NB4 (cell line): ENCODE measurements around the gene TCTN1.

Experiments used
- POLR2A ChIP-seq: IDR thresholded peaks from 2 replicates; pipeline ENCODE4 v1.6.1; 2011; ENCODE audit warnings: mild to moderate bottlenecking; ENCODE audit not compliant: insufficient read length; ENCODE audit errors: extremely low read depth
- TF ChIP-seq, protein P1 (sequence below): IDR thresholded peaks from one replicate; pipeline ENCODE4 v1.5.1; 2012; ENCODE audit warnings: low read depth, low read length
- TF ChIP-seq, protein P2 (sequence below): IDR thresholded peaks from 2 replicates; pipeline ENCODE4 v1.6.1; 2011; ENCODE audit warnings: low read depth, low read length

DNA sequence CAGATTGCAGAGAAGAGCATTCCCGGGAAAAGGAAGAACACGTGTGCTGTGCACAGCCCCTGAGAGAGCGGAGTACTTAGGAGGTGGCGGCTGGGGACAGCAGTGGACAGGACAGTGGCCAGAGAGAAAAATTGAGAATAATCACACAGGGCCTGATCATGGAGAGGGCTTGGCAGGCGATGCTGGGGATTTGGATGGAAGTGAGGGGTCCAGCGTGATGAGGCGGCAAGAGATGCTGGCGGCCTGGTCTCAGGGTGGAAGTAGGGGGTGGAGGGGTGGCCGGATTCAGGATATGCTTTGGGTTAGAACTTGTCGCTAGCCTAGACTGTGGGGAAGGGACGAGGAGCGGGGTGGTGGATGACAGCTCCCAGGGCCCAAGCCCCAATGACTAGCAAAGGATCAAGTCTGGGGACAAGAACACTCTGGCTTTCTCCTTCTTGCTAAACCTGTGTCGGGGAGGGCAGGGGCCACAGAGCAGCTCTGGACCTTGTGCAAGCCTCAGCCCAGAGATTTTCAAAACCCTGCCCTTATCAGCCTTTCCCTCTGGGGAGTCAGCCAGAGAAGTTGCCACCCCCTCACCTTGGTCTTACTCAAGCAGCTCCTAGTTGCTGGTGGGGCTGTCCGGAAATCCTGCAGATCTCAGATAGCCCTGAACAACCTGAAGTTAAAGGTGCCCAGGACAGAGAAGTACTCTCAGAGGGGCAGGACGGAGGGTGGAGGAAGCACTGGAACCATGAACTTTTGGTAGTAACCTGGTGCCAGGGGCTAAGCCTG, 73.7 kb downstream of the TCTN1 start:
- TF ChIP-seq, protein P1, sequence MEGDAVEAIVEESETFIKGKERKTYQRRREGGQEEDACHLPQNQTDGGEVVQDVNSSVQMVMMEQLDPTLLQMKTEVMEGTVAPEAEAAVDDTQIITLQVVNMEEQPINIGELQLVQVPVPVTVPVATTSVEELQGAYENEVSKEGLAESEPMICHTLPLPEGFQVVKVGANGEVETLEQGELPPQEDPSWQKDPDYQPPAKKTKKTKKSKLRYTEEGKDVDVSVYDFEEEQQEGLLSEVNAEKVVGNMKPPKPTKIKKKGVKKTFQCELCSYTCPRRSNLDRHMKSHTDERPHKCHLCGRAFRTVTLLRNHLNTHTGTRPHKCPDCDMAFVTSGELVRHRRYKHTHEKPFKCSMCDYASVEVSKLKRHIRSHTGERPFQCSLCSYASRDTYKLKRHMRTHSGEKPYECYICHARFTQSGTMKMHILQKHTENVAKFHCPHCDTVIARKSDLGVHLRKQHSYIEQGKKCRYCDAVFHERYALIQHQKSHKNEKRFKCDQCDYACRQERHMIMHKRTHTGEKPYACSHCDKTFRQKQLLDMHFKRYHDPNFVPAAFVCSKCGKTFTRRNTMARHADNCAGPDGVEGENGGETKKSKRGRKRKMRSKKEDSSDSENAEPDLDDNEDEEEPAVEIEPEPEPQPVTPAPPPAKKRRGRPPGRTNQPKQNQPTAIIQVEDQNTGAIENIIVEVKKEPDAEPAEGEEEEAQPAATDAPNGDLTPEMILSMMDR, result no peak
- TF ChIP-seq POLR2A, result peak; percentile 26
- TF ChIP-seq, protein P2, sequence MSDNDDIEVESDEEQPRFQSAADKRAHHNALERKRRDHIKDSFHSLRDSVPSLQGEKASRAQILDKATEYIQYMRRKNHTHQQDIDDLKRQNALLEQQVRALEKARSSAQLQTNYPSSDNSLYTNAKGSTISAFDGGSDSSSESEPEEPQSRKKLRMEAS, result no peak
